Upper lobe of right lung (tissue), 1 donor: ENCODE results near the gene IPCEF1. TPM values are rescaled to one million over a fixed set of nuclear protein-coding genes. Genes with fewer than 3 reads are reported as not detected.
"Not testable (repeated sequence)": the region's sequence is repeated elsewhere in the genome, so short reads cannot be mapped to it uniquely, and the experiment has no call there.

Source experiments
- ATAC-seq: fragments of 200-7000 bp; cut with Tn5 transposase; one replicate; pipeline ENCODE4 v1.9.1; 2020; ENCODE audit warnings: mild to moderate bottlenecking, moderate library complexity
- DNase-seq: peaks from one replicate; pipeline ENCODE4 v3.0.0-alpha.2; 2020
- H3K27ac ChIP-seq: fragments of 200-600 bp; one replicate; pipeline ENCODE4 v1.8.0; 2022
- H3K27me3 ChIP-seq: fragments of 200-600 bp; one replicate; pipeline ENCODE4 v1.8.0; 2022; ENCODE audit warnings: mild to moderate bottlenecking
- H3K36me3 ChIP-seq: fragments of 200-600 bp; one replicate; pipeline ENCODE4 v1.8.0; 2022
- H3K4me1 ChIP-seq: fragments of 200-600 bp; one replicate; pipeline ENCODE4 v1.8.0; 2022
- H3K4me3 ChIP-seq: fragments of 200-600 bp; one replicate; pipeline ENCODE4 v1.8.0; 2022; ENCODE audit warnings: mild to moderate bottlenecking
- H3K9me3 ChIP-seq: fragments of 200-600 bp; one replicate; pipeline ENCODE4 v1.8.0; 2022
- CTCF ChIP-seq: fragments of 200-600 bp; IDR thresholded peaks from one replicate; pipeline ENCODE4 v1.8.0; 2022; ENCODE audit warnings: antibody characterized with exemption
- intact Hi-C: fragments of 100-400 bp; cut with DNase I; formaldehyde crosslinking; loops from one replicate; pipeline ENCODE4 v1.11.0; 2022
- total RNA-seq: library from RNA; stranded (reverse); fragmentation: NEBNext Ultra II Directional; extraction: Animal tissue kit (Norgen Biotek cat#: 25700); gene quantifications from one replicate; pipeline ENCODE4 v1.2.1, GENCODE V29; 2021
- donor health status: DM: no; HTN: yes; CAD: no; lungs with severe emphysema.

Gene IPCEF1
- total RNA-seq, 1 donor from 2014 or later, result 8.8 TPM

GRCh38 chr6:154329350-154330170 lies 27.0 kb downstream of the IPCEF1 start:
- intact Hi-C loops, result no loop called here
- Histone ChIP-seq H3K27ac (no peak overlapping the region), H3K27me3 (no peaks in the 10 kb centered on the region), H3K9me3 (no peaks in the 10 kb centered on the region), H3K4me1 (no peaks in the 10 kb centered on the region), H3K4me3 (no peak overlapping the region), H3K36me3 (no peaks in the 10 kb centered on the region)
- DNase-seq (no peak), ATAC-seq (no peak)
- no peak for TF ChIP-seq CTCF

GRCh38 chr6:154327313-154327712 lies 29.3 kb downstream of the IPCEF1 start:
- H3K9me3 ChIP-seq, DNase-seq, H3K36me3 ChIP-seq, ATAC-seq, intact Hi-C loops, H3K27ac ChIP-seq, H3K27me3 ChIP-seq, H3K4me3 ChIP-seq, H3K4me1 ChIP-seq: not testable (repeated sequence)

GRCh38 chr6:154325142-154325541 lies 31.5 kb downstream of the IPCEF1 start:
- no peak overlapping the region for H3K27ac ChIP-seq
- DNase-seq (no peak), ATAC-seq (no peak)
- no peaks in the 10 kb centered on the region for H3K4me1 ChIP-seq
- H3K36me3 ChIP-seq, result no peaks in the 10 kb centered on the region
- no peaks in the 10 kb centered on the region for H3K27me3 ChIP-seq
- H3K9me3 ChIP-seq, result no peaks in the 10 kb centered on the region
- intact Hi-C loops, result no loop called here
- no peak for TF ChIP-seq CTCF
- no peak overlapping the region for H3K4me3 ChIP-seq

- no peak for ATAC-seq
- intact Hi-C loops, result no loop called here
These were observed 36.4 kb downstream of the IPCEF1 start for GRCh38 chr6:154320181-154320580.

GRCh38 chr6:154319231-154319858 lies 37.3 kb downstream of the IPCEF1 start:
- DNase-seq (no peak), ATAC-seq (no peak)
- Histone ChIP-seq H3K27me3 (no peaks in the 10 kb centered on the region), H3K27ac (no peak overlapping the region), H3K4me3 (no peak overlapping the region), H3K9me3 (no peaks in the 10 kb centered on the region), H3K36me3 (no peaks in the 10 kb centered on the region), H3K4me1 (no peaks in the 10 kb centered on the region)
- TF ChIP-seq CTCF, result no peak
- intact Hi-C loops, result no loop called here

More at GRCh38 chr6:154320181-154320580, 36.4 kb downstream of the IPCEF1 start:
- H3K4me3 ChIP-seq, result no peak overlapping the region
- DNase-seq, result no peak
- H3K27ac ChIP-seq, result no peak overlapping the region
- H3K9me3 ChIP-seq, result no peaks in the 10 kb centered on the region
- no peaks in the 10 kb centered on the region for H3K4me1 ChIP-seq
- H3K27me3 ChIP-seq, result no peaks in the 10 kb centered on the region
- TF ChIP-seq CTCF, result no peak
- H3K36me3 ChIP-seq, result no peaks in the 10 kb centered on the region

GRCh38 chr6:154318721-154319120 lies 37.9 kb downstream of the IPCEF1 start:
- H3K4me1 ChIP-seq, result no peaks in the 10 kb centered on the region
- TF ChIP-seq CTCF, result no peak

More at GRCh38 chr6:154318721-154319120, 37.9 kb downstream of the IPCEF1 start:
- Histone ChIP-seq H3K4me3 (no peak overlapping the region), H3K9me3 (no peaks in the 10 kb centered on the region), H3K27me3 (no peaks in the 10 kb centered on the region), H3K36me3 (no peaks in the 10 kb centered on the region), H3K27ac (no peak overlapping the region)
- no peak for ATAC-seq
- intact Hi-C loops, result no loop called here
- no peak for DNase-seq
